WERI-Rb-1 (cell line): ENCODE results near the gene TCF7L1.

Experiments used
- DNase-seq: peaks from one replicate; pipeline ENCODE4 v3.0.0-alpha.2; 2020
- H3K27ac ChIP-seq: fragments of 250-450 bp; sonication (Bioruptor Pico); 2 replicates; pipeline ENCODE4 v1.5.1; 2020; ENCODE audit warnings: mild to moderate bottlenecking, moderate library complexity
- H3K27me3 ChIP-seq: fragments of 250-450 bp; sonication (Bioruptor Pico); 2 replicates; pipeline ENCODE4 v1.5.1; 2021; ENCODE audit warnings: mild to moderate bottlenecking, low read depth, moderate library complexity; ENCODE audit not compliant: insufficient read depth, severe bottlenecking
- H3K36me3 ChIP-seq: fragments of 250-450 bp; sonication (Bioruptor Pico); 2 replicates; pipeline ENCODE4 v1.5.1; 2020; ENCODE audit warnings: mild to moderate bottlenecking, moderate library complexity
- H3K4me3 ChIP-seq: 2 replicates; pipeline ENCODE4 v1.5.1; 2011; ENCODE audit warnings: low read depth, mild to moderate bottlenecking, control low read depth, low read length
- H3K9me3 ChIP-seq: fragments of 250-450 bp; sonication (Bioruptor Pico); 2 replicates; pipeline ENCODE4 v1.5.1; 2021; ENCODE audit warnings: mild to moderate bottlenecking, moderate library complexity; ENCODE audit not compliant: severe bottlenecking
- TF ChIP-seq, protein P1 (sequence below): IDR thresholded peaks from 2 replicates; pipeline ENCODE4 v1.5.1; 2011; ENCODE audit warnings: low read depth, mild to moderate bottlenecking, control low read depth, inconsistent platforms, low read length

The TCF7L1 gene

GRCh38 chr2:85178154-85178553 is 45.0 kb downstream of the TCF7L1 start:
- no peak for DNase-seq
- H3K36me3 ChIP-seq, result no peaks in the 10 kb centered on the region
- TF ChIP-seq, protein P1, sequence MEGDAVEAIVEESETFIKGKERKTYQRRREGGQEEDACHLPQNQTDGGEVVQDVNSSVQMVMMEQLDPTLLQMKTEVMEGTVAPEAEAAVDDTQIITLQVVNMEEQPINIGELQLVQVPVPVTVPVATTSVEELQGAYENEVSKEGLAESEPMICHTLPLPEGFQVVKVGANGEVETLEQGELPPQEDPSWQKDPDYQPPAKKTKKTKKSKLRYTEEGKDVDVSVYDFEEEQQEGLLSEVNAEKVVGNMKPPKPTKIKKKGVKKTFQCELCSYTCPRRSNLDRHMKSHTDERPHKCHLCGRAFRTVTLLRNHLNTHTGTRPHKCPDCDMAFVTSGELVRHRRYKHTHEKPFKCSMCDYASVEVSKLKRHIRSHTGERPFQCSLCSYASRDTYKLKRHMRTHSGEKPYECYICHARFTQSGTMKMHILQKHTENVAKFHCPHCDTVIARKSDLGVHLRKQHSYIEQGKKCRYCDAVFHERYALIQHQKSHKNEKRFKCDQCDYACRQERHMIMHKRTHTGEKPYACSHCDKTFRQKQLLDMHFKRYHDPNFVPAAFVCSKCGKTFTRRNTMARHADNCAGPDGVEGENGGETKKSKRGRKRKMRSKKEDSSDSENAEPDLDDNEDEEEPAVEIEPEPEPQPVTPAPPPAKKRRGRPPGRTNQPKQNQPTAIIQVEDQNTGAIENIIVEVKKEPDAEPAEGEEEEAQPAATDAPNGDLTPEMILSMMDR, result no peak
- H3K27ac ChIP-seq, result no peak overlapping the region
- no peaks in the 10 kb centered on the region for H3K9me3 ChIP-seq
- no peaks in the 10 kb centered on the region for H3K27me3 ChIP-seq
- no peak overlapping the region for H3K4me3 ChIP-seq

- no peaks in the 10 kb centered on the region for H3K9me3 ChIP-seq
- no peaks in the 10 kb centered on the region for H3K36me3 ChIP-seq
- H3K27me3 ChIP-seq, result no peaks in the 10 kb centered on the region
- H3K27ac ChIP-seq, result no peak overlapping the region
- no peak for DNase-seq
- no peak overlapping the region for H3K4me3 ChIP-seq
- TF ChIP-seq, protein P1, result no peak
Measured at GRCh38 chr2:85178980-85179411, 45.8 kb downstream of the TCF7L1 start.

- Histone ChIP-seq H3K36me3 (no peaks in the 10 kb centered on the region), H3K9me3 (no peaks in the 10 kb centered on the region), H3K4me3 (no peak overlapping the region), H3K27me3 (no peaks in the 10 kb centered on the region), H3K27ac (no peak overlapping the region)
- TF ChIP-seq, protein P1, result no peak
- peak; percentile 67 for DNase-seq
Measured at GRCh38 chr2:85179541-85179940, 46.3 kb downstream of the TCF7L1 start.

DNA sequence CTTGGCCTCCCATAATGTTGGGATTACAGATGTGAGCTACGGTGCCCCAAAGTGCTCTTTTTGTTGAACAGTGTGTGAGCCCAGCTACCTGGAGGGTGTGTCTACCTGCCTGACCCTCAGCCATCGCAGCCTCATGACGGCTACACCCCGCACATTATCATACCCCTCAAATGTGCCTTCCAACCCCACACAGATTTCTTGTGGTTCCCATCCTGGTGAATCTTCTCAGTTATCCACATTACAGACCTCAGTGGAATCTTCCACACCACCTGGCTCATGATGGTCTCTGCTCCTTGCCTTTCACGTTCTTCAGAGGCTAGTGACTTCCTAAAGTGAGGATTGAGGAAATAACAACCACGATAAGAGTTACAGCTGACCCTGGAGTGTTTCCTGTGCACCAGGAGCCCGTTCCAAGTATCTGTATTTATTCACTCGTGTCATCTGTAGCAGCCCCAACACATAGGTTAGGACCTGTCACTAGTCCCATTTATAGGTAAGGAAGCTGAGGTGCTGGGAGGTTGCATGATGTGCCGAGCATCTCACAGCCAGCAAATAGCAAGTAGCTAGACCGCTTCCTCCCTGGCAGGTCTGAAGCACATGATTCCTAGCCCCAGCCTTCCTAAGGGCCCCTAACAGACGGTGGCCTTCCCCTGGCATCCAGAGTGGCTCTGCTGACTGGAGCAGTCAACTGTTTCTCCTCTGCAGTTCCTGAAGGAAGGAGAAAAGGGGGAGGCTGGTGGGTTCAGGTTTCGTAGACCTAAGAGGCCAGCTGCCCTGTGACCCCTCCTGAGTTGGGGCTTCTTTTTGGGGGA is 47.3 kb downstream of the TCF7L1 start:
- no peak overlapping the region for H3K27ac ChIP-seq
- H3K4me3 ChIP-seq, result no peak overlapping the region
- no peaks in the 10 kb centered on the region for H3K36me3 ChIP-seq
- H3K9me3 ChIP-seq, result no peaks in the 10 kb centered on the region
- no peaks in the 10 kb centered on the region for H3K27me3 ChIP-seq
- TF ChIP-seq, protein P1, result no peak
- DNase-seq, result no peak

DNA sequence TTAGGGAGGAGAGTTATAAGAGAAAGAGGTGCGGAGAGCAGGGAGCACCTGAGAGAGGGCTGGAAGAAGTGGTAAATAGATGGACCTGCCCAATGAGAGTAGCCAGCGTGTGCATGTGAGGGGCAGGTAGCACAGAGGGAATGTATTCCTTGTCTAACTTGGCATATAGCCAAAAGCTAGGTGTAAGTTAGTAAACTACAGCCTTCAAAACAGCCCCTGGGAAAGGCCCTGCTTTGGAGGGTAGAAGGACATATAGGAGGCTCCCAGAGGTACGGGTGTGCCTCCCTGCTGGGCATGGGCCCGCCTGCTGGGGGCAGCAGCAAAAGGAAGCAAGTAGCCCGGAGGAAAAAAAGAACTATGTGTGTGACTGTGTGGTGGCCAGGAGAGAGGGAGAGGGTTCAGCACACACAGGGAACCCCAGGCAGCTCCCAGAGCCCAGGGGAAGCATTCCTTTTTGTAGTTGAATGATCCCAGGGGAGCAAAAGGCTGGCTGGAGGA is 48.0 kb downstream of the TCF7L1 start:
- Histone ChIP-seq H3K9me3 (no peaks in the 10 kb centered on the region), H3K27me3 (no peaks in the 10 kb centered on the region), H3K27ac (no peak overlapping the region), H3K36me3 (no peaks in the 10 kb centered on the region), H3K4me3 (no peak overlapping the region)
- DNase-seq, result no peak
- TF ChIP-seq, protein P1, result peak; percentile 32; the same call in 1 of the 2 replicates
